Heart left ventricle (tissue), 16 donors: Measurements from ENCODE around the gene ANK3. TPM values are rescaled to one million over a fixed set of nuclear protein-coding genes. Genes with fewer than 3 reads are reported as not detected.

Experiments used
- ATAC-seq, 4 donors: fragments of 200-7000 bp; cut with Tn5 transposase; one replicate each; pipeline ENCODE4 v1.9.1; 2020 to 2022; ENCODE audit warnings: moderate library complexity in 4 of 4, mild to moderate bottlenecking in 3 of 4, moderate number of reproducible peaks in 1 of 4
- DNase-seq, 5 donors: peaks; one replicate each; pipeline ENCODE4 v3.0.0-alpha.2; 2020
- H3K27ac ChIP-seq, 12 donors: fragments of 200-600 bp; sonication (generic) in 4 of 12; one replicate each; pipeline versions ENCODE4 v1.5.0 to v1.8.0; 2016 to 2022; ENCODE audit warnings: mild to moderate bottlenecking in 2 of 12
- H3K27me3 ChIP-seq, 9 donors: fragments of 200-600 bp; sonication (generic) in 2 of 9; one replicate each; pipeline versions ENCODE4 v1.5.1 to v1.8.0; 2016 to 2022; ENCODE audit warnings: mild to moderate bottlenecking in 3 of 9
- H3K36me3 ChIP-seq, 9 donors: fragments of 200-600 bp; sonication (generic) in 2 of 9; one replicate each; pipeline versions ENCODE4 v1.5.0 to v1.8.0; 2018 to 2022; ENCODE audit warnings: mild to moderate bottlenecking in 2 of 9
- H3K4me1 ChIP-seq, 12 donors: fragments of 200-600 bp; sonication (generic) in 4 of 12; one replicate each; pipeline versions ENCODE4 v1.5.0 to v1.8.0; 2016 to 2022; ENCODE audit warnings: mild to moderate bottlenecking in 3 of 12
- H3K4me3 ChIP-seq, 12 donors: fragments of 200-600 bp; sonication (generic) in 4 of 12; one replicate each; pipeline versions ENCODE4 v1.5.0 to v1.8.0; 2017 to 2022; ENCODE audit warnings: mild to moderate bottlenecking in 9 of 12, moderate library complexity in 4 of 12
- H3K9me3 ChIP-seq, 12 donors: fragments of 200-600 bp; sonication (generic) in 4 of 12; one replicate each; pipeline versions ENCODE4 v1.5.0 to v1.8.0; 2016 to 2022; ENCODE audit warnings: mild to moderate bottlenecking in 1 of 12
- CTCF ChIP-seq, 12 donors: fragments of 200-600 bp; sonication (generic) in 4 of 12; IDR thresholded peaks; one replicate each; pipeline versions ENCODE4 v1.5.0 to v1.8.0; 2018 to 2022; ENCODE audit warnings: antibody characterized with exemption in 12 of 12, mild to moderate bottlenecking in 5 of 12
- POLR2A ChIP-seq, 2 donors: fragments of 450-650 bp; IDR thresholded peaks; one replicate each; pipeline ENCODE4 v1.6.1; 2017; ENCODE audit warnings: antibody characterized with exemption in 2 of 2, mild to moderate bottlenecking in 2 of 2, moderate library complexity in 2 of 2
- WGBS, 4 donors: extraction: QIAGEN DNeasy Blood & Tissue Kit in 2 of 4; methylation state at CpG; one replicate each; pipeline versions ENCODE4 v1.1.5 to v1.1.7; 2013 to 2018; 5-methylcytosine and 5-hydroxymethylcytosine counted together
- intact Hi-C, 10 donors: fragments of 100-400 bp; cut with DNase I; formaldehyde crosslinking; loops; one replicate each; pipeline versions ENCODE4 v1.11.1 to v1.14.2; 2022
- polyA plus RNA-seq, 2 donors: library from polyadenylated mRNA; stranded (reverse); fragments of 200-250 nt; gene quantifications; one replicate each; pipeline ENCODE4 v1.2.3, GENCODE V29; 2013
- total RNA-seq, 9 donors: library from RNA; depleted of rRNA in 2 of 9; stranded (reverse); fragments of >200 nt in 2 of 9; fragmentation: NEBNext Ultra II Directional in 3 of 9; extraction: Animal tissue kit (Norgen Biotek cat#: 25700) in 3 of 9; gene quantifications; one replicate each; pipeline versions ENCODE4 v1.1.0 to v1.2.4, GENCODE V29; 2016 to 2023
- donor health status: ischemic (EF 13 %, LVEDD 7.1; RV severe dilation, severe dysfunction).
- donor health status: healthy with polysubstance abuse.
- donor health status: DM: no; HTN: yes; CAD: no.
- donor health status: DM: no; HTN: no; CAD: no.
- donor health status: ischemic (EF 25% LVEDD 6.9; RV normal size, moderate dysfunction).
- donor health status: ischemic (EF 25% LVEDD 5.7; RV mildly dilated, moderate dysfunction).
- donor health status: healthy.
- donor health status: DM: yes; HTN: yes; CAD: no.
- donor health status: ischemic (EF 35%, LVEDD 5.7; RV mildly dilated, moderate dysfunction).
- donor health status: nonischemic (EF 11% LVEDD 7.7; RV severe dilation, severe dysfunction).
- donor health status: DM: yes; HTN: yes; CAD: no.
- donor health status: PGD.
- donor health status: ischemic (EF 29% LVEDD 5.4; RV normal size, mild dysfunction).
- donor health status: nonischemic (EF 23%, LVEDD 6.1; RV moderate dilation, normal function).

ANK3 gene
- total and polyA plus RNA-seq, 11 donors = 33.8 to 576 (median 239) TPM

GRCh38 chr10:60016794-60017193, 372.9 kb downstream of the ANK3 start:
- ATAC-seq (no peak), DNase-seq (no peak)
- Histone ChIP-seq H3K9me3 (no peaks in the 10 kb centered on the region), H3K27ac (no peak overlapping the region), H3K4me1 (no peaks in the 10 kb centered on the region), H3K4me3 (no peak overlapping the region), H3K36me3 (no peaks in the 10 kb centered on the region), H3K27me3 (no peaks in the 10 kb centered on the region)
- 85 to 93% (median 91%) methylated on average over 3 of the region's 3 CpGs for WGBS, 4 donors
- intact Hi-C loops = no loop called here
- no peak for TF ChIP-seq CTCF (IDR thresholded peaks at IDR 0.05)
- no peak for TF ChIP-seq POLR2A (IDR thresholded peaks at IDR 0.05)

GRCh38 chr10:60009710-60010383, 379.8 kb downstream of the ANK3 start:
- no peaks in the 10 kb centered on the region for H3K27me3 ChIP-seq
- no peaks in the 10 kb centered on the region for H3K9me3 ChIP-seq
- H3K27ac ChIP-seq = no peak overlapping the region
- WGBS, 4 donors = 66 to 95% (median 83%) methylated on average over 2 of the region's 2 CpGs
- intact Hi-C loops = no loop called here
- no peaks in the 10 kb centered on the region for H3K36me3 ChIP-seq
- DNase-seq (no peak), ATAC-seq (no peak)
- no peak overlapping the region for H3K4me3 ChIP-seq
- no peaks in the 10 kb centered on the region for H3K4me1 ChIP-seq
- TF ChIP-seq CTCF (IDR thresholded peaks at IDR 0.05) (no peak), POLR2A (IDR thresholded peaks at IDR 0.05) (no peak)

GRCh38 chr10:60009276-60009675, 380.4 kb downstream of the ANK3 start:
- Histone ChIP-seq H3K27me3 (no peaks in the 10 kb centered on the region), H3K4me1 (no peaks in the 10 kb centered on the region), H3K27ac (no peak overlapping the region), H3K4me3 (no peak overlapping the region), H3K36me3 (no peaks in the 10 kb centered on the region), H3K9me3 (no peaks in the 10 kb centered on the region)
- 80 to 92% (median 81%) methylated on average over 2 of the region's 2 CpGs for WGBS, 4 donors
- ATAC-seq = no peak
- intact Hi-C loops = no loop called here
- TF ChIP-seq CTCF (IDR thresholded peaks at IDR 0.05) (no peak), POLR2A (IDR thresholded peaks at IDR 0.05) (no peak)
- DNase-seq = no peak

GRCh38 chr10:60008816-60009215, 380.9 kb downstream of the ANK3 start:
- no peaks in the 10 kb centered on the region for H3K9me3 ChIP-seq
- no peak for ATAC-seq
- intact Hi-C loops = no loop called here
- DNase-seq = no peak
- H3K4me3 ChIP-seq = no peak overlapping the region
- H3K4me1 ChIP-seq = no peaks in the 10 kb centered on the region
- no peak overlapping the region for H3K27ac ChIP-seq
- 85 to 91% (median 86%) methylated on average over 4 of the region's 4 CpGs for WGBS, 4 donors
- H3K36me3 ChIP-seq = no peaks in the 10 kb centered on the region
- TF ChIP-seq CTCF (IDR thresholded peaks at IDR 0.05) = no peak
- no peak for TF ChIP-seq POLR2A (IDR thresholded peaks at IDR 0.05)
- no peaks in the 10 kb centered on the region for H3K27me3 ChIP-seq
